ENCODE results near the gene CEP72. TPM values are rescaled to one million over a fixed set of nuclear protein-coding genes. Genes with fewer than 3 reads are reported as not detected.

The CEP72 gene
- polyA plus RNA-seq, 1 donor (not counting 4 experiments of a cell fraction or from before 2014, with no cell fraction given), result 4.5 TPM

GRCh38 chr5:570446-570845, 41.7 kb upstream of the CEP72 start:
- Histone ChIP-seq H3K27ac (ENCODE audit: control insufficient read depth, insufficient read depth, low read length) (no peak overlapping the region), H3K79me2 (ENCODE audit: control insufficient read depth, insufficient read depth, low read length) (no peaks in the 10 kb centered on the region), H3K36me3 (ENCODE audit: control insufficient read depth in 2 of 2, extremely low read depth in 1 of 2, insufficient read depth in 2 of 2, low read length in 2 of 2) (no peaks in the 10 kb centered on the region), H3K4me3 (ENCODE audit: control insufficient read depth in 2 of 3, extremely low read depth in 1 of 3, insufficient read depth in 2 of 3, low read depth in 1 of 3, low read length in 3 of 3) (no peak overlapping the region), H3K4me2 (ENCODE audit: control insufficient read depth, extremely low read depth, insufficient read depth, low read depth, low read length) (no peak overlapping the region), H3K9me1 (ENCODE audit: control insufficient read depth, extremely low read depth, insufficient read depth, low read length) (no peaks in the 10 kb centered on the region), H3K27me3 (ENCODE audit: control insufficient read depth, extremely low read depth, insufficient read depth, low read length) (peaks cover 18% of the 10 kb centered on the region), H3K4me1 (ENCODE audit: control insufficient read depth, extremely low read depth, insufficient read depth, low read length) (peaks cover 5% of the 10 kb centered on the region), H3K9me3 (ENCODE audit: control insufficient read depth, low read depth, low read length) (no peaks in the 10 kb centered on the region), H4K20me1 (ENCODE audit: control insufficient read depth, extremely low read depth, insufficient read depth, low read length) (no peaks in the 10 kb centered on the region), H2AFZ (ENCODE audit: control insufficient read depth, low read length) (no peak overlapping the region), H3K9ac (ENCODE audit: control insufficient read depth, extremely low read depth, insufficient read depth, low read length) (no peak overlapping the region)
- FAIRE-seq (no peak), DNase-seq (ENCODE audit: low read depth, low spot score) (no peak)
- TF ChIP-seq, protein P1, sequence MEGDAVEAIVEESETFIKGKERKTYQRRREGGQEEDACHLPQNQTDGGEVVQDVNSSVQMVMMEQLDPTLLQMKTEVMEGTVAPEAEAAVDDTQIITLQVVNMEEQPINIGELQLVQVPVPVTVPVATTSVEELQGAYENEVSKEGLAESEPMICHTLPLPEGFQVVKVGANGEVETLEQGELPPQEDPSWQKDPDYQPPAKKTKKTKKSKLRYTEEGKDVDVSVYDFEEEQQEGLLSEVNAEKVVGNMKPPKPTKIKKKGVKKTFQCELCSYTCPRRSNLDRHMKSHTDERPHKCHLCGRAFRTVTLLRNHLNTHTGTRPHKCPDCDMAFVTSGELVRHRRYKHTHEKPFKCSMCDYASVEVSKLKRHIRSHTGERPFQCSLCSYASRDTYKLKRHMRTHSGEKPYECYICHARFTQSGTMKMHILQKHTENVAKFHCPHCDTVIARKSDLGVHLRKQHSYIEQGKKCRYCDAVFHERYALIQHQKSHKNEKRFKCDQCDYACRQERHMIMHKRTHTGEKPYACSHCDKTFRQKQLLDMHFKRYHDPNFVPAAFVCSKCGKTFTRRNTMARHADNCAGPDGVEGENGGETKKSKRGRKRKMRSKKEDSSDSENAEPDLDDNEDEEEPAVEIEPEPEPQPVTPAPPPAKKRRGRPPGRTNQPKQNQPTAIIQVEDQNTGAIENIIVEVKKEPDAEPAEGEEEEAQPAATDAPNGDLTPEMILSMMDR (optimal IDR thresholded peaks at IDR 0.05 in 1 of 3, IDR thresholded peaks at IDR 0.05 in 1 of 3, conservative IDR thresholded peaks at IDR 0.05 in 1 of 3; ENCODE audit: extremely low read depth in 1 of 3, insufficient read depth in 2 of 3, low read length in 3 of 3), result no peak
- no peak for TF ChIP-seq EZH2 (IDR thresholded peaks at IDR 0.05; ENCODE audit: low read length)
- dilution Hi-C loops (cut with MboI; ENCODE audit: extremely low pct_ligation_motif_present, low sequenced_read_pairs), result no loop called here

GRCh38 chr5:570886-571285, 41.3 kb upstream of the CEP72 start:
- H3K9ac ChIP-seq (ENCODE audit: control insufficient read depth, extremely low read depth, insufficient read depth, low read length), result no peak overlapping the region
- FAIRE-seq (no peak), DNase-seq (ENCODE audit: low read depth, low spot score) (no peak)
- TF ChIP-seq, protein P1 (optimal IDR thresholded peaks at IDR 0.05 in 1 of 3, IDR thresholded peaks at IDR 0.05 in 1 of 3, conservative IDR thresholded peaks at IDR 0.05 in 1 of 3; ENCODE audit: extremely low read depth in 1 of 3, insufficient read depth in 2 of 3, low read length in 3 of 3), result no peak
- TF ChIP-seq EZH2 (IDR thresholded peaks at IDR 0.05; ENCODE audit: low read length), result no peak
- H3K4me3 ChIP-seq (ENCODE audit: control insufficient read depth in 2 of 3, extremely low read depth in 1 of 3, insufficient read depth in 2 of 3, low read depth in 1 of 3, low read length in 3 of 3), result no peak overlapping the region
- peaks cover 13% of the 10 kb centered on the region for H3K27me3 ChIP-seq (ENCODE audit: control insufficient read depth, extremely low read depth, insufficient read depth, low read length)
- peaks cover 4% of the 10 kb centered on the region for H3K4me1 ChIP-seq (ENCODE audit: control insufficient read depth, extremely low read depth, insufficient read depth, low read length)
- H3K9me3 ChIP-seq (ENCODE audit: control insufficient read depth, low read depth, low read length), result peaks cover 1% of the 10 kb centered on the region
- no peak overlapping the region for H2AFZ ChIP-seq (ENCODE audit: control insufficient read depth, low read length)
- H4K20me1 ChIP-seq (ENCODE audit: control insufficient read depth, extremely low read depth, insufficient read depth, low read length), result no peaks in the 10 kb centered on the region
- no peak overlapping the region for H3K27ac ChIP-seq (ENCODE audit: control insufficient read depth, insufficient read depth, low read length)
- no peak overlapping the region for H3K4me2 ChIP-seq (ENCODE audit: control insufficient read depth, extremely low read depth, insufficient read depth, low read depth, low read length)
- no peaks in the 10 kb centered on the region for H3K79me2 ChIP-seq (ENCODE audit: control insufficient read depth, insufficient read depth, low read length)
- no peaks in the 10 kb centered on the region for H3K9me1 ChIP-seq (ENCODE audit: control insufficient read depth, extremely low read depth, insufficient read depth, low read length)
- dilution Hi-C loops (cut with MboI; ENCODE audit: extremely low pct_ligation_motif_present, low sequenced_read_pairs), result no loop called here
- H3K36me3 ChIP-seq (ENCODE audit: control insufficient read depth in 2 of 2, extremely low read depth in 1 of 2, insufficient read depth in 2 of 2, low read length in 2 of 2), result no peaks in the 10 kb centered on the region

Measured in keratinocyte (primary cell).